IMR-90 (cell line): ENCODE measurements around the gene MAGI3. TPM values are rescaled to one million over a fixed set of nuclear protein-coding genes. Genes with fewer than 3 reads are reported as not detected.

Experiments used
- ATAC-seq: fragments of 200-7000 bp; cut with Tn5 transposase; 2 replicates; pipeline ENCODE4 v1.9.1; 2020; ENCODE audit warnings: low read depth, mild to moderate bottlenecking, moderate library complexity
- BruUV-seq: library from RNA; stranded (reverse); fragments of 400-500 nt; replicated peaks from 2 replicates; lab custom pipeline; 2021; lab: Mats Ljungman, UMichigan
- CTCF ChIA-PET: fragments of 300-600 bp; formaldehyde crosslinking; extraction: SDS; loops from one replicate; lab custom pipeline; 2021; ENCODE audit warnings: antibody characterized with exemption; lab: Yijun Ruan, JAX
- POLR2A ChIA-PET: fragments of 300-600 bp; sonication (Branson Sonifier 250); formaldehyde crosslinking; loops from one replicate; lab custom pipeline; 2022; ENCODE audit warnings: antibody characterized with exemption; ENCODE audit not compliant: unreplicated experiment; lab: Charles Lee
- DNase-seq: peaks from one replicate; pipeline ENCODE4 v3.0.0; 2013
- H2AFZ ChIP-seq: replicated peaks from 2 replicates; pipeline ENCODE3; 2013; ENCODE audit warnings: low read length, mild to moderate bottlenecking; ENCODE audit not compliant: poor library complexity
- H2AK5ac ChIP-seq: 2 replicates; pipeline ENCODE4 v1.6.1; 2013; ENCODE audit warnings: low read depth, low read length, inconsistent platforms
- H2AK9ac ChIP-seq: replicated peaks from 2 replicates; pipeline ENCODE3; 2013; ENCODE audit warnings: mild to moderate bottlenecking, low read depth, low read length, moderate library complexity; ENCODE audit not compliant: poor library complexity
- H2BK120ac ChIP-seq: 2 replicates; pipeline ENCODE4 v1.6.1; 2013; ENCODE audit warnings: low read depth, low read length, inconsistent platforms
- H2BK15ac ChIP-seq: 3 replicates; pipeline ENCODE4 v1.6.1; 2013; ENCODE audit warnings: low read depth, low read length, inconsistent platforms
- H2BK20ac ChIP-seq: 2 replicates; pipeline ENCODE4 v1.6.1; 2013; ENCODE audit warnings: low read depth, mild to moderate bottlenecking, inconsistent platforms, low read length, moderate library complexity
- H2BK5ac ChIP-seq: 2 replicates; pipeline ENCODE4 v1.6.1; 2013; ENCODE audit warnings: mild to moderate bottlenecking, low read depth, low read length, inconsistent platforms; ENCODE audit not compliant: poor library complexity, severe bottlenecking
- H3K14ac ChIP-seq: replicated peaks from 2 replicates; pipeline ENCODE4 v1.6.1; 2013; ENCODE audit warnings: low read depth, low read length, inconsistent platforms
- H3K18ac ChIP-seq: 2 replicates; pipeline ENCODE4 v1.6.1; 2013; ENCODE audit warnings: low read depth, low read length, control low read depth
- H3K23ac ChIP-seq: 2 replicates; pipeline ENCODE4 v1.6.1; 2013; ENCODE audit warnings: low read depth, low read length, inconsistent platforms
- H3K27ac ChIP-seq: 2 replicates; pipeline ENCODE4 v1.5.1; 2013; ENCODE audit warnings: mild to moderate bottlenecking, control low read depth, low read length; ENCODE audit not compliant: insufficient read depth
- H3K27me3 ChIP-seq: 2 replicates; pipeline ENCODE4 v1.6.1; 2013; ENCODE audit warnings: low read length; ENCODE audit not compliant: control insufficient read depth, insufficient read depth
- H3K36me3 ChIP-seq: 2 replicates; pipeline ENCODE4 v1.6.1; 2013; ENCODE audit warnings: low read length, mixed read lengths; ENCODE audit not compliant: control insufficient read depth, insufficient read depth
- H3K4ac ChIP-seq: 2 replicates; pipeline ENCODE4 v1.6.1; 2013; ENCODE audit warnings: low read depth, low read length, inconsistent platforms
- H3K4me1 ChIP-seq: 2 replicates; pipeline ENCODE4 v1.6.1; 2013; ENCODE audit warnings: low read length, mixed read lengths; ENCODE audit not compliant: control insufficient read depth, insufficient read depth
- H3K4me2 ChIP-seq: 2 replicates; pipeline ENCODE4 v1.6.1; 2013; ENCODE audit warnings: low read depth, mild to moderate bottlenecking, control low read depth, low read length, moderate library complexity
- H3K4me3 ChIP-seq: 2 replicates; pipeline ENCODE4 v1.5.1; 2013; ENCODE audit warnings: low read depth, mild to moderate bottlenecking, control low read depth, low read length, moderate library complexity; ENCODE audit not compliant: insufficient read depth
- H3K56ac ChIP-seq: 2 replicates; pipeline ENCODE4 v1.6.1; 2013; ENCODE audit warnings: low read length, inconsistent platforms; ENCODE audit not compliant: insufficient read depth; ENCODE audit errors: extremely low read depth
- H3K79me1 ChIP-seq, 2 experiments: 2 replicates each; pipeline ENCODE4 v1.6.1; 2013; ENCODE audit warnings: low read length in 2 of 2, inconsistent platforms in 1 of 2, low read depth in 1 of 2
- H3K9ac ChIP-seq: 2 replicates; pipeline ENCODE4 v1.6.1; 2013; ENCODE audit warnings: low read depth, low read length, control low read depth
- H3K9me1 ChIP-seq: 2 replicates; pipeline ENCODE4 v1.6.1; 2013; ENCODE audit warnings: low read length, inconsistent platforms; ENCODE audit not compliant: insufficient read depth
- H3K9me3 ChIP-seq: 2 replicates; pipeline ENCODE4 v1.6.1; 2013; ENCODE audit warnings: low read length; ENCODE audit not compliant: control insufficient read depth, insufficient read depth
- H4K20me1 ChIP-seq: 2 replicates; pipeline ENCODE4 v1.6.1; 2013; ENCODE audit warnings: low read length, inconsistent platforms; ENCODE audit not compliant: insufficient read depth
- H4K5ac ChIP-seq: 2 replicates; pipeline ENCODE4 v1.6.1; 2013; ENCODE audit warnings: mild to moderate bottlenecking, low read depth, low read length, control low read depth
- H4K8ac ChIP-seq, 2 experiments: 2 replicates each; pipeline ENCODE4 v1.6.1; 2013; ENCODE audit warnings: low read depth in 2 of 2, low read length in 2 of 2, control low read depth in 1 of 2, inconsistent platforms in 1 of 2
- H4K91ac ChIP-seq: 2 replicates; pipeline ENCODE4 v1.6.1; 2013; ENCODE audit warnings: low read depth, low read length, inconsistent platforms; ENCODE audit not compliant: insufficient read depth
- BHLHE40 ChIP-seq: fragments of 150-350 bp; IDR thresholded peaks from 2 replicates; pipeline ENCODE4 v1.6.1; 2016; ENCODE audit warnings: mild to moderate bottlenecking, low read depth, low read length
- CEBPB ChIP-seq: IDR thresholded peaks from 2 replicates; pipeline ENCODE4 v1.6.1; 2012; ENCODE audit warnings: low read depth, low read length, improper control_type of control experiment
- CHD1 ChIP-seq: IDR thresholded peaks from 2 replicates; pipeline ENCODE4 v1.6.1; 2012; ENCODE audit warnings: low read depth, low read length, improper control_type of control experiment
- FOS ChIP-seq: fragments of 150-350 bp; IDR thresholded peaks from 2 replicates; pipeline ENCODE4 v1.6.1; 2016; ENCODE audit warnings: low read depth, low read length
- MAFK ChIP-seq: IDR thresholded peaks from 2 replicates; pipeline ENCODE4 v1.6.1; 2012; ENCODE audit warnings: low read depth, low read length, improper control_type of control experiment
- MAZ ChIP-seq: IDR thresholded peaks from 2 replicates; pipeline ENCODE4 v1.6.1; 2012; ENCODE audit warnings: low read depth, mild to moderate bottlenecking, low read length, improper control_type of control experiment, moderate library complexity, borderline replicate concordance
- MXI1 ChIP-seq: IDR thresholded peaks from 2 replicates; pipeline ENCODE4 v1.6.1; 2012; ENCODE audit warnings: low read depth, mild to moderate bottlenecking, low read length, moderate library complexity, borderline replicate concordance
- NFE2L2 ChIP-seq: fragments of 150-350 bp; IDR thresholded peaks from 2 replicates; pipeline ENCODE4 v1.6.1; 2016; ENCODE audit warnings: low read depth, mild to moderate bottlenecking, low read length
- POLR2A ChIP-seq: IDR thresholded peaks from 2 replicates; pipeline ENCODE4 v1.6.1; 2012; ENCODE audit warnings: mild to moderate bottlenecking, low read depth, low read length
- RAD21 ChIP-seq: IDR thresholded peaks from 2 replicates; pipeline ENCODE4 v1.6.1; 2012; ENCODE audit warnings: low read length, improper control_type of control experiment
- RCOR1 ChIP-seq: IDR thresholded peaks from 2 replicates; pipeline ENCODE4 v1.6.1; 2012; ENCODE audit warnings: mild to moderate bottlenecking, low read length, improper control_type of control experiment; ENCODE audit not compliant: insufficient replicate concordance
- RFX5 ChIP-seq: IDR thresholded peaks from 2 replicates; pipeline ENCODE4 v1.8.0; 2012; ENCODE audit warnings: low read depth, mild to moderate bottlenecking, low read length, moderate library complexity
- SMC3 ChIP-seq: fragments of 150-350 bp; IDR thresholded peaks from 2 replicates; pipeline ENCODE4 v1.6.1; 2016; ENCODE audit warnings: low read depth, mild to moderate bottlenecking, antibody characterized with exemption, low read length, moderate library complexity
- USF2 ChIP-seq: fragments of 150-350 bp; IDR thresholded peaks from 2 replicates; pipeline ENCODE4 v1.6.1; 2017; ENCODE audit warnings: mild to moderate bottlenecking, antibody characterized with exemption, low read length, low read depth
- WGBS, 2 experiments: methylation state at CpG; one replicate each; pipeline versions ENCODE4 v1.1.5 to v1.1.7; 2013; ENCODE audit warnings: missing lambda C conversion rate in 2 of 2; ENCODE audit not compliant: insufficient read length in 1 of 2; ENCODE audit errors: extremely low coverage in 2 of 2; 5-methylcytosine and 5-hydroxymethylcytosine counted together
- dilution Hi-C: fragments of 300-500 bp; cut with HindIII; formaldehyde crosslinking; loops from one replicate; pipeline ENCODE4 v1.14.3; 2018; ENCODE audit warnings: low sequenced_read_pairs; ENCODE audit not compliant: unreplicated experiment
- in situ Hi-C: fragments of 300-500 bp; cut with MboI; formaldehyde crosslinking; loops from 3 replicates; pipeline ENCODE4 v1.14.3; 2019; ENCODE audit warnings: low sequenced_read_pairs, inconsistent platforms, mixed read lengths
- intact Hi-C: fragments of 100-400 bp; cut with micrococcal nuclease; formaldehyde crosslinking; loops from 2 replicates; pipeline ENCODE4 v1.10.0; 2022
- polyA plus RNA-seq, 3 experiments: library from polyadenylated mRNA; depleted of rRNA; stranded (reverse); fragments of >200 nt; gene quantifications; 2 replicates each; pipeline ENCODE4 v1.2.3, GENCODE V29; 2012; ENCODE audit warnings: low replicate concordance in 1 of 3
- total RNA-seq: library from RNA; depleted of rRNA; stranded (reverse); fragments of >200 nt; gene quantifications from 2 replicates; pipeline ENCODE4 v1.2.3, GENCODE V29; 2012
- TF ChIP-seq, protein P1 (sequence below): fragments of 150-350 bp; IDR thresholded peaks from 2 replicates; pipeline ENCODE4 v1.6.1; 2016; ENCODE audit warnings: low read depth, mild to moderate bottlenecking, low read length, moderate library complexity, borderline replicate concordance
- TF ChIP-seq, protein P2 (sequence below): conservative IDR thresholded peaks from 2 replicates; pipeline ENCODE4 v1.5.1; 2012; ENCODE audit warnings: mild to moderate bottlenecking, low read depth, low read length, improper control_type of control experiment

The MAGI3 gene
- total and polyA plus RNA-seq, 2 of the 4 experiments (the other 2 are of a cell fraction): 2.5 to 8.8 TPM

- Histone ChIP-seq H3K27ac (no peak overlapping the region), H3K14ac (no peak overlapping the region), H2BK5ac (no peak overlapping the region), H3K9ac (no peak overlapping the region), H3K9me3 (no peaks in the 10 kb centered on the region), H2BK15ac (no peak overlapping the region), H3K4ac (no peak overlapping the region), H4K5ac (no peak overlapping the region), H2BK20ac (no peak overlapping the region), H2AK5ac (no peak overlapping the region), H4K20me1 (no peaks in the 10 kb centered on the region), H2AK9ac (no peak overlapping the region), H3K56ac (no peak overlapping the region), H3K9me1 (peaks cover 7% of the 10 kb centered on the region), H3K23ac (no peak overlapping the region), H3K18ac (no peak overlapping the region), H3K36me3 (peaks cover 4% of the 10 kb centered on the region), H3K4me2 (no peak overlapping the region), H2BK120ac (no peak overlapping the region), H4K8ac (no peak overlapping the region), H3K4me3 (no peak overlapping the region), H4K91ac (no peak overlapping the region), H3K27me3 (no peaks in the 10 kb centered on the region), H3K4me1 (peaks cover 4% of the 10 kb centered on the region), H3K79me1 (peaks cover 0 to 5% of the 10 kb centered on the region in 2 experiments; a peak in 1 of 4 replicates), H2AFZ (no peak overlapping the region)
- WGBS, 2 experiments: no CpG with 5 or more reads among the region's 1 CpG
- DNase-seq (peak; percentile 60), ATAC-seq (peak; percentile 75)
- in situ Hi-C loops (no loop called here), dilution Hi-C loops (no loop called here), intact Hi-C loops (no loop called here)
- POLR2A ChIA-PET: no interaction called here
- no TSS peak for BruUV-seq
- CTCF ChIA-PET: interaction anchor here (0.6 kb wide), 1 partner anchor 495 kb away, joined by 3 read pairs; no protein-coding TSS in a partner anchor
- no peak for TF ChIP-seq USF2
- TF ChIP-seq, protein P1, sequence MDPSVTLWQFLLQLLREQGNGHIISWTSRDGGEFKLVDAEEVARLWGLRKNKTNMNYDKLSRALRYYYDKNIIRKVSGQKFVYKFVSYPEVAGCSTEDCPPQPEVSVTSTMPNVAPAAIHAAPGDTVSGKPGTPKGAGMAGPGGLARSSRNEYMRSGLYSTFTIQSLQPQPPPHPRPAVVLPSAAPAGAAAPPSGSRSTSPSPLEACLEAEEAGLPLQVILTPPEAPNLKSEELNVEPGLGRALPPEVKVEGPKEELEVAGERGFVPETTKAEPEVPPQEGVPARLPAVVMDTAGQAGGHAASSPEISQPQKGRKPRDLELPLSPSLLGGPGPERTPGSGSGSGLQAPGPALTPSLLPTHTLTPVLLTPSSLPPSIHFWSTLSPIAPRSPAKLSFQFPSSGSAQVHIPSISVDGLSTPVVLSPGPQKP: no peak
- no peak for TF ChIP-seq MAFK
- TF ChIP-seq NFE2L2: no peak
- no peak for TF ChIP-seq MAZ
- TF ChIP-seq CEBPB: no peak
- TF ChIP-seq, protein P2, sequence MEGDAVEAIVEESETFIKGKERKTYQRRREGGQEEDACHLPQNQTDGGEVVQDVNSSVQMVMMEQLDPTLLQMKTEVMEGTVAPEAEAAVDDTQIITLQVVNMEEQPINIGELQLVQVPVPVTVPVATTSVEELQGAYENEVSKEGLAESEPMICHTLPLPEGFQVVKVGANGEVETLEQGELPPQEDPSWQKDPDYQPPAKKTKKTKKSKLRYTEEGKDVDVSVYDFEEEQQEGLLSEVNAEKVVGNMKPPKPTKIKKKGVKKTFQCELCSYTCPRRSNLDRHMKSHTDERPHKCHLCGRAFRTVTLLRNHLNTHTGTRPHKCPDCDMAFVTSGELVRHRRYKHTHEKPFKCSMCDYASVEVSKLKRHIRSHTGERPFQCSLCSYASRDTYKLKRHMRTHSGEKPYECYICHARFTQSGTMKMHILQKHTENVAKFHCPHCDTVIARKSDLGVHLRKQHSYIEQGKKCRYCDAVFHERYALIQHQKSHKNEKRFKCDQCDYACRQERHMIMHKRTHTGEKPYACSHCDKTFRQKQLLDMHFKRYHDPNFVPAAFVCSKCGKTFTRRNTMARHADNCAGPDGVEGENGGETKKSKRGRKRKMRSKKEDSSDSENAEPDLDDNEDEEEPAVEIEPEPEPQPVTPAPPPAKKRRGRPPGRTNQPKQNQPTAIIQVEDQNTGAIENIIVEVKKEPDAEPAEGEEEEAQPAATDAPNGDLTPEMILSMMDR: no peak
- TF ChIP-seq POLR2A: no peak
- no peak for TF ChIP-seq RAD21
- TF ChIP-seq FOS: no peak
- no peak for TF ChIP-seq BHLHE40
- no peak for TF ChIP-seq SMC3
- TF ChIP-seq MXI1: no peak
- no peak for TF ChIP-seq RCOR1
- no peak for TF ChIP-seq RFX5
- no peak for TF ChIP-seq CHD1
Measured at GRCh38 chr1:113641396-113641795, 251.1 kb downstream of the MAGI3 start.
